ENCODE measurements around the gene EXOSC5.

Gene EXOSC5

GRCh38 chr19:41341669-41342490, 55.3 kb downstream of the EXOSC5 start:
- DNase-seq (ENCODE audit: low read depth) = no peak

- peak; percentile 65 for DNase-seq (ENCODE audit: low read depth)
These were observed 57.2 kb downstream of the EXOSC5 start for GRCh38 chr19:41339936-41340335.

Data from ELR (cell line).